Measurements from ENCODE around the gene CDH4.

GRCh38 chr20:61400499-61400898 is 148.4 kb downstream of the CDH4 start:
- TF ChIP-seq, protein P1, sequence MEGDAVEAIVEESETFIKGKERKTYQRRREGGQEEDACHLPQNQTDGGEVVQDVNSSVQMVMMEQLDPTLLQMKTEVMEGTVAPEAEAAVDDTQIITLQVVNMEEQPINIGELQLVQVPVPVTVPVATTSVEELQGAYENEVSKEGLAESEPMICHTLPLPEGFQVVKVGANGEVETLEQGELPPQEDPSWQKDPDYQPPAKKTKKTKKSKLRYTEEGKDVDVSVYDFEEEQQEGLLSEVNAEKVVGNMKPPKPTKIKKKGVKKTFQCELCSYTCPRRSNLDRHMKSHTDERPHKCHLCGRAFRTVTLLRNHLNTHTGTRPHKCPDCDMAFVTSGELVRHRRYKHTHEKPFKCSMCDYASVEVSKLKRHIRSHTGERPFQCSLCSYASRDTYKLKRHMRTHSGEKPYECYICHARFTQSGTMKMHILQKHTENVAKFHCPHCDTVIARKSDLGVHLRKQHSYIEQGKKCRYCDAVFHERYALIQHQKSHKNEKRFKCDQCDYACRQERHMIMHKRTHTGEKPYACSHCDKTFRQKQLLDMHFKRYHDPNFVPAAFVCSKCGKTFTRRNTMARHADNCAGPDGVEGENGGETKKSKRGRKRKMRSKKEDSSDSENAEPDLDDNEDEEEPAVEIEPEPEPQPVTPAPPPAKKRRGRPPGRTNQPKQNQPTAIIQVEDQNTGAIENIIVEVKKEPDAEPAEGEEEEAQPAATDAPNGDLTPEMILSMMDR (conservative IDR thresholded peaks at IDR 0.05) = no peak
- TF ChIP-seq ZFX (IDR thresholded peaks at IDR 0.05) = no peak

All from C4-2B (cell line).